GM18517 (cell line): ENCODE results near the gene USP4.
A peak's percentile ranks its signal among the peaks of the same experiment; 100 is the strongest.
"Not testable (repeated sequence)": the region's sequence is repeated elsewhere in the genome, so short reads cannot be mapped to it uniquely, and the experiment has no call there.

Source experiments
- ATAC-seq: cut with Tn5 transposase; IDR thresholded peaks from one replicate; pipeline ENCODE4 v1.9.1; 2021; ENCODE audit warnings: mild to moderate bottlenecking, moderate library complexity; ENCODE audit not compliant: unreplicated experiment

Gene USP4, protein sequence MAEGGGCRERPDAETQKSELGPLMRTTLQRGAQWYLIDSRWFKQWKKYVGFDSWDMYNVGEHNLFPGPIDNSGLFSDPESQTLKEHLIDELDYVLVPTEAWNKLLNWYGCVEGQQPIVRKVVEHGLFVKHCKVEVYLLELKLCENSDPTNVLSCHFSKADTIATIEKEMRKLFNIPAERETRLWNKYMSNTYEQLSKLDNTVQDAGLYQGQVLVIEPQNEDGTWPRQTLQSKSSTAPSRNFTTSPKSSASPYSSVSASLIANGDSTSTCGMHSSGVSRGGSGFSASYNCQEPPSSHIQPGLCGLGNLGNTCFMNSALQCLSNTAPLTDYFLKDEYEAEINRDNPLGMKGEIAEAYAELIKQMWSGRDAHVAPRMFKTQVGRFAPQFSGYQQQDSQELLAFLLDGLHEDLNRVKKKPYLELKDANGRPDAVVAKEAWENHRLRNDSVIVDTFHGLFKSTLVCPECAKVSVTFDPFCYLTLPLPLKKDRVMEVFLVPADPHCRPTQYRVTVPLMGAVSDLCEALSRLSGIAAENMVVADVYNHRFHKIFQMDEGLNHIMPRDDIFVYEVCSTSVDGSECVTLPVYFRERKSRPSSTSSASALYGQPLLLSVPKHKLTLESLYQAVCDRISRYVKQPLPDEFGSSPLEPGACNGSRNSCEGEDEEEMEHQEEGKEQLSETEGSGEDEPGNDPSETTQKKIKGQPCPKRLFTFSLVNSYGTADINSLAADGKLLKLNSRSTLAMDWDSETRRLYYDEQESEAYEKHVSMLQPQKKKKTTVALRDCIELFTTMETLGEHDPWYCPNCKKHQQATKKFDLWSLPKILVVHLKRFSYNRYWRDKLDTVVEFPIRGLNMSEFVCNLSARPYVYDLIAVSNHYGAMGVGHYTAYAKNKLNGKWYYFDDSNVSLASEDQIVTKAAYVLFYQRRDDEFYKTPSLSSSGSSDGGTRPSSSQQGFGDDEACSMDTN

GRCh38 chr3:49339941-49340800, at the start of gene USP4:
USP4 (minus strand) TSS chr3:49340053; CDS start chr3:49340024, 29 bp downstream.
- peak; percentile 72 for ATAC-seq

- ATAC-seq: no peak
These were observed 49.4 kb upstream of the USP4 start for GRCh38 chr3:49389297-49389696.

GRCh38 chr3:49388289-49388820, 48.5 kb upstream of the USP4 start:
- no peak for ATAC-seq

DNA sequence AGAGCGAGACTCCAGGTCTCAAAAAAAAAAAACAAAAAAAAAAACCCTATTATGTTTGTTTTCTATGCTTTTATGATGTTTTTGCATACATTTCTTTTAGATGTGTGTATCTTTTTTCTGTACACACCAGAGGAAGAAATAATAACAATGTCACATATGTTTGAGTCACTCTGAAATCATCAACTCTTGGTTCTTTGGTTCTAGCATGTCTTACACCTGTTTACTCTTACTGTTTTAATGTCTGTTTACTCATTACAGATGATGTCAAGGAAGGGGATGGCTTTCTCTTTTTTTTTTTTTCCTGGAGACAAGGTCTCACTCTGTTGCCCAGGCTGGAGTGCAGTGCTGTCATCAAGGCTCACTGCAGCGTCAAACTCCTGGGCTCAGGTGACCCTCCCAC, 47.9 kb upstream of the USP4 start:
- ATAC-seq: no peak

DNA sequence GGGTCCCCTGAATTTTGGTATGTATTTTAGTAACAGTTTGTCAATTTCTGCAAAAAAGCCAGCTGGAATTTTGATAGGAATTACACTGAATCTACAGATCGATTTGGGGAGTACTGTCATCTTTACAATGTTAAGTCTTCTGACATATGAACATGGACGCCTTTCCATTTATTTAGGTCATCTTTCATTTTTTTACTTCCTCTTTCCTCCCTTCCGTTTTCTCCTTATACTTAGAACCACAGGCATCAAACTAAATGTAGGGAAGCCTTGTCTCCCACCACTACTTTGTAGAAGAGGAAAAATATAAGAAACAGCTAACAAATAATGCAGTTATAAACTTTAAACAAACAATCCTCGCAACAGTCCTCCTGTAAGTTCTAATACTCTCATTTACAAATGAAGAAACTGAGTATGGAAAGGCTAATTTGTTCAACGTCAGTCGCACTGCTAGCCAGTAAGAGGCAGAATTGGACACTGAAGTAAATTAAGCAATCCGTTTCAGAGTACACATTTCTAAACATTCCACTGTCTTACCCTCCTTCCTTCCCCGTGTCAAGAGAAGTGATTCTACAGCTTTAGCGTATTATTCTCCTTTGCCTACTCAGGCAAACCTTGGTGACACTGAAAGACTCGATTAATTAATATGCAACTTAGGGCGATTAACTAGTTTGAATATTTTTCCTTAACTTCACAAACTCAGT, 46.4 kb upstream of the USP4 start:
- no peak for ATAC-seq

DNA sequence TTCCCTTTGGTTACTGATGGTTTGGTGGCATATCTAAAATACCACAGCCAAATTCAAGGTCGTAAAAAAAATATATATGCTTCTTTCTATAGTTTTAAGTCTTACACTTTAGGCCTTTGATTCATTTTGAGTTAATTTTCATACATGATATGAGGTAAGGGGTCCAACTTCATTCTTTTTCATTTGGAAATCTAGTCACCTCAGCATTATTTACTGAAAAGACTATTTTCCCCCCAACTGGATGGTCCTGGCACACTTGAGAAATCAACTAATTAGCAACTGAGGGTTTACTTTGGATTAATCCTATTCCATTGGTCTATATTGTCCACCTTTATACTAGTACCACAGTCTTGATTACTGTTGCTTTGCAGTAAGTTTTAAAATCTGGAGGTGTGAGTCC, 45.8 kb upstream of the USP4 start:
- ATAC-seq: no peak

DNA sequence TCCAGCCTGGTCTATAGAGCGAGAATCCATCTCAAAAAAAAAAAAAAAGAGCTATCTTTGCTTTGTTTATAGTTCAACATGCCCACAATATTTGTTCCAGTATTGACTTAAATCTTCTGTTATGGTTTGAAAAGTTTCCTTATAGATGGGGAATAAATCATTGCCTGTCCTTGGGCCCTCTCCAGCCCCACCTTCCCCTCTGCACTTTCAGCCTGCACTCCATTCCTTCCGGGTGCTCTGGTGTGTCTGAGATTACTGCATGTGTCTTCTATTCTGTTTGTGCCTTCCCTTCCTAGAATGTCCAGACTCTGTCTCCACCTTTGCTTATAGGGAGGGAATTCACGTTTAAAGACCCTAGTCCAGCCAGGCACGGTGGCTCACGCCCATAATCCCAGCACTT, 43.5 kb upstream of the USP4 start:
- ATAC-seq: no peak

- ATAC-seq: no peak
These were observed 38.5 kb upstream of the USP4 start for GRCh38 chr3:49378249-49378895.

- ATAC-seq: no peak
These were observed 37.6 kb upstream of the USP4 start for GRCh38 chr3:49377483-49377882.

- ATAC-seq: no peak
These were observed 32.1 kb upstream of the USP4 start for GRCh38 chr3:49371946-49372345.

DNA sequence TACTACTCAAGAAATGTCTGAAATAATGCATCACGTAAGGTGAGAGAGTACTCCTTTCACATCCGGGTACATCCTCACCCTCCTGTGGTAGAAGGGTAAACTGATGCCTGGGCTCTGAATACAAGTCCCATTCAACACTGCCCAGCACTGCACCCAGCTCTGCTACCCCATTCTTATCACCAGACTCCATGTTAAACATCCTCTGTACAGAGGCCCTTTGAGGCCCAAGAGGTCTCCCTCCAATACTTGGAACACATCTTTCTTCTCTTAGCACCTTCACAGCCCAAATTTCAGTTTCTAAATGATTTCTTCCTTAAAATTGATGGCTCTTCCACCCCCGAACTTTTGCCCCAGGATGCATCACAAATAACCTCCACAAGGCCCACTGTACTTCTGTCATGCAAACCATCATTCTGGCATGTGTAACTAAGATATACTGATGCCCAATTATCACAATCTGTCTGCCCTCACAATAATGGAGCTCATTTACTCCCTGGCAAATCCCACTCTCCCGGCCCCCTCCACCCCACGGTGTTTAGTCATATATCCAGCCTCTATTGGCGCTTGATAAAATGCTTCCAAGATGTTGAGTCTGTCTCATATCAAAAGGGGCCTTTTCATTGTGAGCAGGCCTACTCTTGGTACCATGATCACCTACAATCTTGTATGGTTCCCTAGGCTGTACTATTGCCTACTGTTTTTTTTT, 30.9 kb upstream of the USP4 start:
- no peak for ATAC-seq

DNA sequence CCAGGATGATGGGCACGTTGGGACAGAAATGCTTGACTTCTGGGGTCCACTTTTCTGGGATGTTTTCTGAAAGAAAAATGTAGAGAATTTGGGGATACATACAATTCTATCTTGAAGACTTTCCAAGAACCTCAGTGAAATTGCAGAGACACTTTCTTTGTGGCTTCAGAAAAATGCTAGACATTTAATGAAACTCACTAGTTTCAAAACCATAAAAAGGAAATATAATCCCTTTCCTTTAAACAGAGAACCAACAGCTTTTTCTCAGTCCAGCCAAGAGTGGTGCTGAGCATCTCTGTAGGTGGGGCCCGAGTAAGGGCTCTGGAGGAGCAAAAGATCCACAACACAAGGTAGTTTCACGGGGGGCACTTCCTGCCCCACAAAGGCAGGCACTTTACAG, 22.7 kb upstream of the USP4 start:
- ATAC-seq: no peak

DNA sequence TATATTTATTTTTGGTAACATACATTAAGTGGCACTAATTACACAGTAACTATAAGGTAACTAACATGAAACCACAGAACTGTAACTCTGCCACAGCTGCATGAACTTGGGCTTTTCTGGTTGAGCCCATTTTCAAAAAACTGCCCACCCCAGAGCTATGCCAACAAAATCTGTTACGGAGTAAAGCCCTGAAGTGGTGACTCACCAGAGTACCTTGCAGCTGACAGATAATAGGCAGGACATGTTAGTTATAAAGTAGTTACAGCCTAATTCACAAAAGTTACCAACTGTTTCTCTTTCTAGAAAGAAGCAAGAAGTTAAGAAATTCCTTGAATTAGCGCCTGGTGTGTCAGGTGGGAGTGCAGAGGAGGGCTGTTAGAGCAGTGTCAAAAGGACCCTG, 19.8 kb upstream of the USP4 start:
- no peak for ATAC-seq

DNA sequence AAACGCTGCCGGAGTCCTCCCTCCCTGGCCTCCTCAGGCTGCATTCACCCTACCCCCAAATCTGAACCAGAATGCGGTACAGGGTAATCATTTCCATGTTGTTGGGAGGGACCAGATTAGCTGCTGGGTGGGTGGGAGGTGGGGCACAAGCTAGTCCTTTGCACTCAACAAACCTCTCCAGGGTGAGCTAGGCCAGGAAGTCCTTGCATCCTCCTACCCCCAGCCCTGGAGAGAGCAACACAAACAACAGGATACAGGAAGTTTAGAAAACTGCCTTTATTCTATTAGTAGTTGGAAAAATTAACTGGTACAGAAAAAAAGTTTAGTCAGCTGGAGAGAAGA, 19.0 kb upstream of the USP4 start:
- ATAC-seq: no peak

DNA sequence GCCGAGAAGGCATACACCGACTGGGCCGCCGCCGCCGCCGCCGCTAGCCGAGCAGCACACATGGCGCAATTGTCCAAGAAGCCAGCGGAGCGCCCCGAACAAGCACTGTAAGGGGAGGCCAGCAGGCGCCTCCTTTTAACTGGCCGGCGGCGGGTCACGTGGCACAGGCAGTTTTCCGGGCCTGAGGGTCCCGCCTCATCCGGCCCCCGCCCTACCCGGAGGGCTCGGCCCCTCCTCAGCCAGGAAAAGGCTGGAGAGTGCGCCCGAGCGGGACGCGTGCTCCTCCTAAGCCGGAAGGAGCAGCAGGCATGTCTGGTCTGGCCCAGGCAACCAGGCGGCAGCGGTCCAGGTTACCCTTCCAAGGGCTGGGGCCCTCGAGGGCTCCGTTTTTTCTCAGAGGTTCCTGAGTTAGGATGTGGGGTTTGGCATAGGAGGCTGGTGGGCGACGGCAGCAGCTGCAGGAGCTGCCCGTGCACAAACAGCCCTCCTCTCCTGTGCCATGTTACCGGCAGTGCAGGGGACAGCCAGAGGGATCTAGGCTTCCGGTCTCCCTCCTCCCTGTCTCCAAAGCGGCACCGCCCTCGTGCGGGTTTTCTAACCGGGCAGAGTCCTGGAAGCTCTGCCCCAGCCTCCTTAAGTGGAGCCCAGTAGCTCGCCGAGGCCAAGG, 18.5 kb upstream of the USP4 start, which contains the start of gene GPX1:
TSS of gene GPX1 (minus strand) at position 137 of the 667 bp plus-strand sequence. CDS start at position 62, 75 bp downstream.
- peak; percentile 81 for ATAC-seq

DNA sequence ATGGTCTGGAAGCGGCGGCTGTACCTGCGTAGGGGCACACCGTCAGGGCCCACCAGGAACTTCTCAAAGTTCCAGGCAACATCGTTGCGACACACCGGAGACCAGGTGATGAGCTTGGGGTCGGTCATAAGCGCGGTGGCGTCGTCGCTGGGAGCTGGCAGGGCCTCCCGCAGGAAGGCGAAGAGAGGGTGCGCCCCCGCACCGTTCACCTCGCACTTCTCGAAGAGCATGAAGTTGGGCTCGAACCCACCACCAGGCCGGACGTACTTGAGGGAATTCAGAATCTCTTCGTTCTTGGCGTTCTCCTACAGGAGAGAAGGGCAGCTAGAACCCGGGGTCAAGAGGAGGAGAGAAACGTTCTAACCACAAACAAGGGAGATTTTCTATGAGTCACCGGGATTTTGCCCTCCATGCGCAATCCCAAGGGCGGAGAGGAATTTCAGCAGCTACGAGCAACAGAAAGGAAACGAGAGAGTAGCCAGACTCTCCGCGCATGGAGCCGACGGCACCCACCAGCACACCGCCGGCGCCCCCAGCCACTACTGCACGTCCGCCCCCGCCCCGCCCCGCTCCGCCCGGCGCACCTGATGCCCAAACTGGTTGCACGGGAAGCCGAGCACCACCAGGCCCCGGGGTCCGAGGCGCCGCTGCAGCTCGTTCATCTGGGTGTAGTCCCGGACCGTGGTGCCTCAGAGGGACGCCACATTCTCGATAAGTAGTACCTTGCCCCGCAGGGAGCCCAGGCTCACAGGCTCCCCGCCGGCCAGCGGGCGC, 17.8 kb upstream of the USP4 start:
- ATAC-seq: peak; percentile 28

GRCh38 chr3:49357095-49357442, 17.2 kb upstream of the USP4 start:
- ATAC-seq: not testable (repeated sequence)
